GM21360 (cell line): Measurements from ENCODE around the gene COLEC11.

ENCODE experiments used
- ATAC-seq: cut with Tn5 transposase; IDR thresholded peaks from one replicate; pipeline ENCODE4 v1.9.1; 2021; ENCODE audit warnings: mild to moderate bottlenecking, moderate library complexity; ENCODE audit not compliant: unreplicated experiment

Gene COLEC11

DNA sequence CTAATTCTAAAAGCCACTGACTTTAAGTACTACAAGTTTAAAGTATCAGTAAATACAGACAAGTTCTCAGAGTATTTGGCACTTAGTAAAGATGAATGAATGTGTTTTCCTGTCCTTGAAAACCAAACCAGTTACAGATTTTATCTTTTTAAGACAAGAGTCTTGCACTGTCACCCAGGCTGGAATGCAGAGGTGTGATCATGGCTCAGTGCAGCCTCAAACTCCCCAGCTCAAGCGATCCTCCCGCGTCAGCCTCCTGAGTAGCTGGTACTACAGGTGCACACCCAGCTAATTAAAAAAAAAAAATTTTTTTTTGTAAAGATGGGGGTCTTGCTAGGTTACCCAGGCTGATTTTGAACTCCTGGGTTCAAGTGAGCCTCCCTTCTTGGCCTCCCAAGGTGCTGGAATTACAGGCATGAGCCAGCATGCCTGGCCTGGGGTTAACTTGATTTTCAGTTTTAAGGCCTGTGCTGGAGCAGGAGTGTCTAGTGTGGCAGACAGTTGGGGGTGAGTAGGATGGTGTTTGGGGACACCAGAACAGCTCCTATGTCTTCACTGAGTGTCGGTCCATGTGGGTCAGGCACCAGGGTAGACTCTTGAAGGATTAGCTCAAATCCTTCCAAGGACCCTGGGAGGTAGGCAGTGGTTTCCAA lies 10.2 kb upstream of the COLEC11 start:
- no peak for ATAC-seq

DNA sequence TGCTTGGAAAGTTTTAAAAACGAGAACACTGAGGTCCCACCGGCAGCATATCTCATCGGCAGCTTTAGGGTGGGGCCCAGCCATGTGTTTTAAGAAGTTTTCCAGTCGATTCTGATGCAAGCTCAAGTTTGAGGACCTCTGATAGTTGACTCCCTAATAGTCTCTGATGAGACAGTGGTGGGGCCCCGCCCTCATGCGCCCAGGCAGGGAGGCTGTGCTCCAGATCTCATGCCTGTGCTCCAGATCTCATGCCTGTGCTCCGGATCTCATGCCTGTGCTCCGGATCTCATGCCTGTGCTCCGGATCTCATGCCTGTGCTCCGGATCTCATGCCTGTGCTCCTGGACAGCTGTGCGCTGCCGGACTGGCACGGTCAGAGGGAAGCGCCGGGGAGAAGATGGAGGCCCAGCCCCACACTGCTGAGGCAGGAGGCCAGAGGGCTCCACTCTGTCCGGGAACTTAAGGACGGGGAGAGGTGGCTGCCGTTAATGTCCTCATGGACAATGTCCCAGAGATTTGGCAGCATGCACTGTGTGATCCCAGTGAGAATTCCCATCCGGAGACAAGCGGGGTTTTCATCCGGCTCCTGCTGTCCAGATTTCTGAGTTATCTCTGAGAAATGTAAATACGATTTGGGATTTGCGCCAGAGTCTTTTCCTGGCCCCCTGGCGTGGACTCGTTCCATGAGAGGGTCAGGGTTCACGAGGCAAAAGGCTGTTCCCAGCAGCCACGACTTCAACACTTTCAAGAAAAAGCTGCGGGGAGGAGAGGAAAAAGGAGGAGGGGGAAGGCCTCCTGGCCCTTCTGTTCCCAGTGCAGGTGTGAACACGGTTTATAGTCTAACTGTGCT lies 9.4 kb upstream of the COLEC11 start:
- ATAC-seq: no peak

DNA sequence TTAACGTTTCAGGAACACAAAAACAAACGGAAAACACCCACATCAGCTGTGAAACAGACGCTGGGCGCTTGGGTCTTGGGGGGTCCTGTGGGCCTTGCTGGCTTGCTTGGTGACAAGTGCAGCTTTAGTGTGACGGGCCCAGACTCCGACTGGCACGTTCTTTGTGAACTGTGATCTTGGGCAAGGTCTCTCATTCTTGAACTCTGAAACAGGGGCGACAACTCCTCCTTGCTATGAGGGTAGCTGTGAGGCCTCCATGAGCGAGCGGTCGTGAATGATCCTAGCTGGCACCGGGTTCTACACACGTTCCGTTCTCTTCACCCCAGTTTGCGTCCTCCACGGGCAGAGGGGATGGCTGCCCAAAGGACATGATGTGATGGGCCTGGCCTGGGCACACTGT lies 8.7 kb upstream of the COLEC11 start:
- ATAC-seq: no peak

DNA sequence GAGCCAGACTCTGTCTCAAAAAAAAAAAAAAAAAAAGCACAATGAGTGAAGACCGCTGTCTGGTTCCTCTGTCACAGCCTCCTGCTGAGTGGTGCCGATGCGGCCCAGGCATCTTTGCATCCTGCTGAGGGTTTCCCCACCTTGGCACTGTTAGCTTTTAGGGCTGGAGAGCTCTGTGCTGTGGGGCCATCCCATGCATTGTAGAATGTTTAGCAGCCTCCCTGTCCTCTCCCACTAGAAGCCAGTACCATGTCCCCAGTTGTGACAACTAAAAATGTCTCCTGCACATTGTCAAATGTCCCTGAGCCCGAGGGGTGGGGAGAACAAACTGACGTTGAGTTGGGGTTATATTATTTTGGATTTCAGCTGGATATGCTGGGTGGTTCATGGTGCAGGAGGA lies 7.9 kb upstream of the COLEC11 start:
- no peak for ATAC-seq

DNA sequence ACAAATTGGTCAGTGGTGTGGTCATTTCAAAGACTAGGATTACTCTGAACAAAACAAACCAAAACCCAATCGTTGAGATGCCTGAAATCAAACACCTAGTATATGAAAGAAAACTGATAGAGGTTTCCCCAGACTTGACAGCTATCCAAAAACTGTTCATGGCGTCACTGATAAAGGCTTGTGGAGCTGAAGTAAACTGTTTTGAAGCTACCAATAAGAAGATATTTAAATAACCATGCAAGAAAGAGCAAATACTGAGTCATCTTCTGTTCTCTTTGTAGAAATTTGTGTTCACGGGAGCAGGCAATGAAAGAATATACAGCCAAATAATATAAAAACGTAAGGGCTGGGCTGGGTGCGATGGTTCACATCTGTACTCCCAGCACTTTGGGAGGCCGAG lies 7.5 kb upstream of the COLEC11 start:
- ATAC-seq: no peak

DNA sequence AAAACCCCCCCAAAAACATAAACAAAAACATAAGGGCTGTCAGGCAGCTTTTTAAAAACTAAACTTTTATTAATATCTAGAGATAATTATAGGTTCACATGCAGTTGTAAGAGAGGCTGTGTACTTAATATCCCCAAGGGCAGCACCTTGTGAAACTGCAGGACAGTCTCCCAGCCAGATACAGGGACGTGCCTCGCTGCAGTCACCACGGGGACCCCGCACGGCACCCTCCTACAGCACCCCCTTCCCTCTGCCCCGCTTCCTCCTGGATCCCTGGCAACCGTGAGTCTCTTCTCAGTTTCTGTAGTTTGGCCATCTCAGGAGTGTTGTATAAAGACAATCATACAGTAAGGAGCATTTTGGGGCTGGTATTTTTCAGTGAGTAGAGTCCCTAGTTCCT lies 6.8 kb upstream of the COLEC11 start:
- no peak for ATAC-seq

DNA sequence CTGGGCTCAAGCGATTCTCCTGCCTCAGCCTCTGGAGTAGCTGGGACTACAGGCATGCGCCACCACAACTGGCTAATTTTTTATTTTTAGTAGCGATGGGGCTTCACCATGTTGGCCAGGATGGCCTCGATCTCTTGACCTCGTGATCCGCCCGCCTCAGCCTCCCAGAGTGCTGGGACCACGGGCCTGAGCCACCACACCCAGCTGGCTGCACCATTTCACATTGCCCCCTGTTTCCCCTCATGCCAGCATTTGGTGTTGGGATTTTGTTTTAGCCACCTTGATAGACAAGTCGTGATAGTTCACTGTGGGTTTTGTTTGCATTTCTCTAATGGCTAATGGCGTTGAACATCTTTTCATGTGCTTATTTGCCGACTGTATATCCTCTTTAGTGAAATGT lies 5.8 kb upstream of the COLEC11 start:
- no peak for ATAC-seq

DNA sequence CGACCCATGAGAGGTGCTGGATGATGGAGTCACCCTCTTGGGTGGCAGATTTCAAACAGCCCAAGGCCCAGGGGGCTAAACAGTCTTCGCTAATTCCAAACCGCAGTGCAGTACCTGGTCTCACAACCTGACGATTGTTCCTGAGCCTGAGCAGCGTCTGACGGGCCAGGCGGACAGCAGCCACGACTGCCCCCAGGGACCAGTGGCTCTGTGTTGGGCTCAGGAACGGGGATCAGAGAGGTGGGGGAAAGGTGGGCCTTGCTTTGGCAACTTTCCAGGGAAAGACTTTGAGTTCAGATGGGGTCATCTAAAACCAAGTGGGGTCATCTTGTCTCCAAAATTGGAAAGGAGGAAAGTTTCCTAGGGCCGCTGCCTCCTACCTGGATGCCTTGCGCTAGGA lies 492 bp downstream of the COLEC11 start:
- no peak for ATAC-seq

DNA sequence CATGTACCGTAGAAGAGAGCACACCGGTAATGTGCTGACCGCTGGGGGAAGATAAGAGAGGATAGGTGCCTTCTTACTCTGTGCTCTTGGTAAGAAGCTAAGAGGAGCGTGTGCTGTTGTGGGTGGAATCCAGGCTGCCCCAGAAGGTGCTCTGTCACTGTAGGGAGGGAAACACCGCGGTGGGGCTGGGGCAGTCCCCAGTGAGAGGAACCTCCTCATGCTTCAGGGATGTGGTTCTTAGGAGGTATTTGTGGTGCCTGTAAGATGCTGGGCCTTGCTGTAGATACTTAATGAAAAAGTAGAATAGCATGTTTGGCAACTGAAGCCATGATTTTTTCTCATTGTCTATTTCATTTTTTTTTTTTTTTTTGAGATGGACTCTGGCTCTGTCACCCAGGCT lies 1.1 kb downstream of the COLEC11 start:
- peak; percentile 87 for ATAC-seq

DNA sequence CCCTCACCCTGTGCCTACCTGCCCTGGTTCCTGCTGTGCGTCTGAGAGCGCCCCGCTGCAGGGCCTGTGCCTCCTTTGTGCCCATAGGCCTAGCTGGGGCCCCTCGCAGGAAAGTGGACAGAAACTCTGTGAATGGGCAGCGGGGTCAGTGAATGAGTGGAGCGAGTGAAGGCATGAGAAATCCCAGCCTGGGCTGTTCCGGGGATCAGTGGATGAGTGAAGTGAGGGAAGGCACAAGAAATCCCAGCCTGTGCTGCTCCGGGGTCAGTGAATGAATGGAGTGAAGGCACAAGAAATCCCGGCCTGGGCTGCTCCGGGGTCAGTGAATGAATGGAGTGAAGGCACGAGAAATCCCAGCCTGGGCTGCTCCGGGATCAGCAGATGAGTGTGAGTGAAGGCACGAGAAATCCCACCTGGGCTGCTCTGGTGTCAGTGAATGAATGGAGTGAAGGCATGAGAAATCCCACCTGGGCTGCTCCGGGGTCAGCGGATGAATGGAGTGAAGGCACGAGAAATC lies 2.0 kb downstream of the COLEC11 start:
- ATAC-seq: no peak

DNA sequence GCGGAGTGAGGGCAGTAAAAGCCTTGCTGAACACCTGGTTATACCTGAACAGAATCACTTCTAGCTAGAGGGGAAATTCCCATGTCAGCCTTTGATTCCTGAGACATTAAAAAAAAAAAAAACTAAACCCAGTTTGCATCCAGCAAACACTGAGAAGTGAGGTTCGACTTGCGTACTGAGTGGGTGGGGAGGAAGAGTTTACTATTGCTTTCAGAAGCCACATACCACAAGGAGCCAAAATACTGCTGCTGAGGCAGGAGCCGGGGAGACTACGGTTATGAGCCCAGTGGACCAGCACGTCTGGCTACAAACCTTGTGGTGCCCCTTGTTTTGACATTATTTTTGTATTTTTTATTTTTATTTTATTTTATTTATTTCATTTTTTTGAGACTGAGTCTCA lies 2.7 kb downstream of the COLEC11 start:
- peak; percentile 60 for ATAC-seq

DNA sequence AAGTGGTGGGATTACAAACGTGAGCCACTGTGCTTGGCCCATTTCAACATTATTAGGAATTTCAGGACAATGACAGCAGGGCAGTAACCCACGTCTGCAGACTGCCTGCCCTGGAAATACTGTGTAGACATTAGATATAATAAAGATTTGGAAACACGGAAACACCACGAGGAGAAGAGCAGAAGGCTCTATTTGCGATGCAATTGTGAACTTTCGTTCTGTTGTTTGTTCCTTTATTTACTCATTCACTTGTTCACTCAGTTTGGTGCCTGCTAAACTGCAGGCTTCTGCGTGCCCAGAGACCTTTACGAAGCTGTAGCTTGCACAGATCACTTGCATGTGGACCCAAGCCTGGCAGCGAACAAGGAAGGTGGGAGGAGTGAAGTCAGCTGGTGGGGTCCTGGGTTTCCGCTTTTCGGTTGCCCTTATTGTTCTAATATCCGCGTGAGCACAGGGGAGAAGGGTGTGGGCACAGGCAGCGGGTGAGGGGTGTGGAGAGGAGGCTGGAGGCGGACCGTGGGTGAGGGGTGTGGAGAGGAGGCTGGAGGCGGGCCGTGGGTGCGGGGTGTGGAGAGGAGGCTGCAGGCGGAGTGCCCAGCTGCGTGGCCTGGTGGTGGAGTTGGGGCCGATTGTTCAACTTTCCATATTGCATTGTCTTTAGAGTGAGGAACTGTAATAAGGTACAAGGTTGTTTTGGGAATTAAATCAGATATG lies 3.4 kb downstream of the COLEC11 start:
- no peak for ATAC-seq

DNA sequence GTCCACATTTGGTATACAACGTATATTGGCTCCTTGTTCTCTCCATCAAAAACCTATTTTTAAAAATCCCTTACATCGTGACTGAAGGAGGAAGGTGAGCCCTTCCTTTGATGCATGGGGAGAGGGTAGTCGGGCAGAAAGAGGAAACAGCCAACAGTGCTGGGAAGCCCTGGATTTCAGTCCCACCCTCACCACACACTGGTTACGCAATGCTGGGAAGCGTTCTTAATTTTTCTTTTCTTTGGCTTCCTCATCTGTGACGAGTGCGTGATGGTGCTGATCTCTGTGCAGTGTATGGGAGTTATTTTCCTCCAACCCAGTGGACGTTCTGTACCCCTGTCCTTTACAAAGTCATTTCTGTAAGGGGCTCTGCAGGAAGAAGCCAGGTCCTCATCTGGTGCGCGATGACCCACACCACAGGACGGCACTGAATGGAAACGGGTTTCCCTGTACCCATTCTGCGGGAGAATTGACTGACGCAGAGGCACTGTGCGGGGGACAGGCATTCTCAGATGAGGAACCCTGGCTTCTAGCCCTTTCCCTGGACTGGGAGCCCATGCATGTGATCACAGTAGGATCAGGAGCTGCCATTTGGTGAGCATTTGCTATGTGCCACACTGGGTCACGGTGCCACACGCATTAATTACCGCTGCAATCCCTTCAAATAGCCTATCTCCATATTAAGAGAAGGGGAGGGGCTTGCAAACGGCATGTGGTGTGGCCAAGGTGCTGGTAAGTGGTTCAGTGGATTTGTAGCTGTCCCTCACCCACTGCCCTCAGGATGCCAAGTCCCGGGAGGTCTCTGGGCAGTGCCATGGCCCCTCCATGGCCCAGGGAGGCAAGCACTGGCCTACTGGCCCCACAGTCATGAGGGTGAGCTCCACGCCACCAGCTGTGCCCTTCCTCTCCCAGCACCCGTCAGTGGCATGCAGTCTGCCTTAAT lies 4.3 kb downstream of the COLEC11 start:
- no peak for ATAC-seq

DNA sequence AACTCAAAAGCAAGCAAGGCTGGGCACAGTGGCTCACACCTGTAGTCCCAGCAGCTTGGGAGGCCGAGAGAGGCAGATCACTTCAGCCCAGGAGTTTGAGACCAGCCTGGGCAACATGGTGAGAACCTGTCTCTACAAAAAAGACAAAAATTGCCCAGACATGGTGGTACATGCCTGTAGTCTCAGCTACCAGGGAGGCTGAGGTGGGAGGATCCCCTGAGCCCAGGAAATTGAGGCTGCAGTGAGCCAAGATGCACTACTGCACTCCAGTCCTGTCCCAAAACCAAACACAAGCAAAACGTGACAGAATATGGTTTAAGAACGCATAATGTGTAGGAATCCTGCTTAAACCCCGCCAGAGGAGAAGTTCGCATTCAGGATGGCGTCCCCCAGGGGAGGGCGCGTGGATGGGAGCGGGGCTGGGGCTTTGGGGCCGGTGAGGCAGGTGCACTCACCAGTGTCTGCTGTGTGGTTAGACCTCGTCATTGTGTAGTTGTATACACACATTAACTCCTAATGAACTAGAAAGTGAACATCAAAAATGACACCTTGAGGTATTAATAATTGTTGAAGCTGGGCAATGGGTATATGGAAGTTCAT lies 5.4 kb downstream of the COLEC11 start:
- no peak for ATAC-seq

DNA sequence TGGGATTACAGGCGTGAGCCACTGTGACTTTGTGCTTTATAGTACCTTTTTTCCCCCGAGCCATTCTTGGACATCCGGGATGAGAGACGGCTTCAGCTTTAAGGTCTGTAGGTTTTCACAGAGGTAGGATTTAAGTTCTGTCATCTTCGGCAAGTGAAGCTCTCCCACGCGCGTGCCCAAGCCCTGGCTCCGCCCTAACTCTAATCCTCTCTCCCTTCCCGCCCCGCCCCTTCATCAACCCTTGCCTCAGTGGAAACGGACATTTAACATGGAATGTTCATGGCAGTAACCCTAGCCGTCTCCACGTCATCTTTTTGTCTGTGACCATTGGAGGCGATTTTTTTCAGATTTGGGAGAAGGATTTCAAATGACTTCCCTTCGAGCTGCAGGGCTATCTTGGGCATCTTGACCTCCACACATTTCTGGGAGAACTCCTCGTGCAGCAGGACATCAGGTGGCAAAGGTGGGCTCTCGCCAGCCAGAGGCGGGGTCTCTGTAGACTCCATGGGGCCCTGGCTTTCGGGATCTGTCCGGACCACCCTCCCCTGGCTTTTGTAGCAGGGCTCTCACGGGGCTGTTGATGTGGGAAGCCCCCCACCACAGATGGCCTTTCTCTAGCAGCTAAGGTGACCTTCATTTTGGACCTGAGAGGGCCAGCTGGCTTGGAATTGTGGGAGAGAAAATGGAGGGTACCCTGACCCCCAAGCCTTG lies 6.8 kb downstream of the COLEC11 start:
- ATAC-seq: no peak

DNA sequence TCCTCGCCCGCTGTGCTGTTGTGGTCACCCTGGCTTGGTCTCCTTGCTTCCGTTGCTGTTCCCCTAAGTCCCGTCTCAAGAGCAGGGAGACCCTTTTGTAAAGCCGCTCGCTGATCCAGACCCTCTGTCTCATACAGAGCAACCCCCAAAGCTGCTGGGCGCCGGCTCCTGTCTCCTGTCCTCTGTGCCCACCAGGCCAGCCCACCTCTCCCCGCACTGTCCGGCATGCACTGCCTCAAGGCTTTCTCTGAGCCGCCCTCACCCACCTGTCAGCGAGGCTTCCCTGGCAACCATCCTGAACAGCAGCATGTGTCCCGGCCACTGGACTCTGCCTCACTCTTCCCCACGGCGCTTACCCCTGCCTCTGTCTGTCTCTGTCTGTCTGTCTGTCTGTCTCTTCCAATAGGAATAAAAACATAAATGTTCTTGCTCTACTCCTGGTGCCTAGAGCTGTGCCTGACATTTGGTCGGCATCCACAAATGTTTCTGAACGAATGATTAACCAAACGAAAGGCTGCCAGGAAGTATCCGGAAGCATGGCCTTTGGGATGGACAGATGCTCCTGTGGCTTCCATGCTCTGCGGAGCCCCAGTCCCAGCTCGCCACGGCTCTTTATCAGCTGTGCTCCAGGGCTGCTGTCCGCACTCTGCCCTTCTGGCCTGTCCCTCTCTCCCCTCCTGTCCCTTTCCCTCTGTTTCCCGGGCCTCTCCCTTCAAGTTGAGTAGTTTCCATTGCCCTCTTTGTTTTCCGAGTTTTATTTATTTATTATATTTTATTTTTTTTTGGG lies 7.8 kb downstream of the COLEC11 start:
- no peak for ATAC-seq

DNA sequence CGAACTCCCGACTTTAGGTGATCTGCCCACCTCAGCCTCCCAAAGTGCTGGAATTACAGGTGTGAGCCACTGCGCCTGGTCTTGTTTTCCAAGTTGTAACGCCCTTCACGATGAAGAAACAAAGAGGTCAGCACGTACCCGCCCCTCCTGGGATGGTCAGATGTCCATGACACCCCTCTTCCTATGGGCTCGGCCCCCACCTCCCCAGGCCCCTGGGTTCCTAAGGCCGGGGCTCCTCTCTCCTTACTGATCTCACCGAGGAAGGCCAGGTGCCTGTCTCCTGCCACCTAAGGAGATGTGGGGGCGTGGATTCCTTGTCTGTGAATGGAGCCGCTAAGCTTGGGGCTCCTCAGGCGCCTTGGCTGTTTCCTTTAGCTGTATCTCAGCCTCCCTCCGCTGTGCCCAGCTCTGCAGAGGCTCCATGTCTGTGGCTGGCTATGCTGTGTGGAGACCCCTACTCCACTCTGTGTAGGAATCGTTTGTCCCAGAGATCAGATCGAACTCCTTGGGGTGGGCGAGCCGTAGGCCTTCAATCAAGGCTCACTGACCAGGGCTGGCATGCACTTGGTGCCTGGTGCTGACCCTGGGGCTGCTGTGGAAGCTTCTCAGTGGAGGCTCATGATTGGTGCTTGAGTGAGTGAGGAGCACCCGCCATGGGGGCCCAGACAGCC lies 8.8 kb downstream of the COLEC11 start:
- no peak for ATAC-seq

DNA sequence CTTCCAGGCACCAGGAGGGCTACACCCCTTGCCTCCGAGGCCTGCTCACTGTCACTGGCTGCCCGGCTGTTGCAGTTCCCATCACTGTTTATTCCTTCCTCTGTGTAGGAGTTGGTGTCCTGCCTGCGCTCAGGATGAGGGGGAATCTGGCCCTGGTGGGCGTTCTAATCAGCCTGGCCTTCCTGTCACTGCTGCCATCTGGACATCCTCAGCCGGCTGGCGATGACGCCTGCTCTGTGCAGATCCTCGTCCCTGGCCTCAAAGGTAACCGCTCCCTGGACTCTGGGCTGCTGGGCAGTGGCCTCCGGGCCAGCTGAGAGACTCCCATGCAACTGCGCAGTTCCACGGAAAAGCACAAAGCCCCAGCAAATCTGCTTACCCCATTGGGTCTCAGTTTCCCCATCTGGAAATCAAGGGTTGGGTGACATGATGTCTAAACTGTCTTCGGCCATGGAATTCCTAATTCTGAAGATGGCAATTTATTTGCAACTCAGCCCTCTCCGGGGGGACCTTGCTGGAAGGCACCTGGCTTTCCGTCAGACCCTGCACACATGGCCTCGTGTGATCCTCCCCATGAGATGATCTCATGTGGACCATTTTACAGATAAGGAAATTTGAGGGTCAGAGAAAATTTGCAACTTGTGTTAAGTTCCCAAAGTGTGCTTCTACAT lies 9.4 kb downstream of the COLEC11 start:
- ATAC-seq: no peak
